Frontal cortex (tissue), 4 donors: ENCODE results near the gene PTTG1. TPM values are rescaled to one million over a fixed set of nuclear protein-coding genes. Genes with fewer than 3 reads are reported as not detected.
"Not testable (repeated sequence)": the region's sequence is repeated elsewhere in the genome, so short reads cannot be mapped to it uniquely, and the experiment has no call there.

Experiments used
- DNase-seq, 2 donors: peaks; one replicate each; pipeline ENCODE4 v3.0.0; 2012; ENCODE audit warnings: low spot score in 2 of 2
- FAIRE-seq: peaks from 2 replicates; lab custom pipeline; 2012; peaks lifted over from hg19 to GRCh38; lab: Jason Lieb, UNC
- total RNA-seq: library from RNA; depleted of rRNA; stranded (reverse); fragments of >200 nt; gene quantifications from one replicate; pipeline ENCODE4 v1.2.3, GENCODE V29; 2014
- donor health status: control.
- donor health status: control.
- donor health status: control.

PTTG1 gene
- total RNA-seq, 1 donor from 2014 or later, result 12.6 TPM

DNA sequence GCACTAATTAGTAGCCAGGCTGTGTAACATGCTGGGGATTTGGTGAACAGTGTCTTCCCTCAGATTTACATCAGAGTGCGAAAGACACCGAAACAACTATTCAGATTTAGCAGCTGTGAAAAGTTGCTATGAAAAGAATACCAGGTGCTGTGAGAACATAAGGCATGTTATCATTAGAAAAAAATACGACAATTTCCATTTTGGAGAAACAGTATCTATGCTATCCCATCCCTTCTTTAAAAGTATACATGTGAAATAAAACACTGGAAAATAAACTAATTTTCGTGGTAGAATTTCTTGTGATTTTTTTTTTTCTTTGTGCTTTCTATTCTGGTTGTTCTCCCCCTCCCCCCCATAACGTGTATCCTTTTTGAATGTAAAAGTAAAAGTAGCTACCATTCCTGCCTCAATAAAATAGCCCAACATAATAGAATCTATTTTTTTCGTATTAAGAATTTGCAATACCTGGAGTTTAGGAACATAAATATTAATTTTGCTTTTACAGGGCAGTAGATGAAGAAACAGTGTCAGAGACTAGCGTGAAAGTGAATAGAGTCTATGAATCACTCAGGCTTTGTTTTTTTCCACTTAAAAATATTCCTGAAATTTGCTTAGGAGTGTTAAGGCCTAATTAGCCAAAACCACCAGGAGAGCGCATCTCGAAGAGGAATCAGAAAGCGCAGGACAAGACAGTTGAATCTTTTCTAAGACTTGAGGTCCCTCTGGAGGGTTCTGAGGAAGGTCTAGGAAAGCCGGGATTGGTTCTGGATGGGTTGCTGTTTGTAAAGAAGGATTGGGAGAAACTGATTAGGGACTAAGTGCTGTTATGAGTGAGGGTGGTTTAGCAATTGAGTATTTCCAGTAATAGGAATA, 2.0 kb upstream of the PTTG1 start:
- DNase-seq (no peak), FAIRE-seq (no peak)

DNA sequence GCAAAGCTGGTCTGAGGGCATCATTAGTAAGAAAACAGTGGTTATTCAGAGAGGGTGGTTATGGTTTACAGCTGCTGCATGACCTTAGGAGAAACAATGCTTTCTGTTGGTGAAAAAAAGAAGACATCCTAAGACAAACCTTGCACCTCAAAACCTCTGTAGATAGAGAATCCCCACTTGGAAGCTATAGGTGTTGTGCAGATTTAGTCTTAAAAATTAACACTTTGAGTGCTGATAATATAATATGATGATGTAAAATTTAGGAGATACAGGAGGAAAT, 1.4 kb upstream of the PTTG1 start:
- DNase-seq (no peak), FAIRE-seq (no peak)

DNA sequence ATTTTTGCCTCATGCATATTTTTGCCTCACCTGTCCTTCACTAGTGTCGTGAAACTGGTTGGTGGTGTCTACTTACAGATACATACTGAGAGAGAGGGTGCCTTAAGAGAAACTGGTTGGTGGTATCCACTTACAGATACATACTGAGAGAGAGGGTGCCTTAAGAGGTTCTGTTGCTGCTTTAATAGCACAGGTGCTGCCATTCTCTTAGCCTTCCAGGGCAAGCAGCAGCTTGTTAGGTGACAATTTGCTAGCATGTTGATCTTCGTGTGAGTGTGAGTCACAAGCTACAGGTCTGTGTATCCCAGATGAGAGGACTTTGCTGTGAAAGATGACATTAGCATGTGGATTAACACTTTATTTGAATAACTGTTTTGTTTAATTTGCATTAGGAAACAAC, 1.4 kb downstream of the PTTG1 start:
- FAIRE-seq, result no peak
- DNase-seq, result no peak

DNA sequence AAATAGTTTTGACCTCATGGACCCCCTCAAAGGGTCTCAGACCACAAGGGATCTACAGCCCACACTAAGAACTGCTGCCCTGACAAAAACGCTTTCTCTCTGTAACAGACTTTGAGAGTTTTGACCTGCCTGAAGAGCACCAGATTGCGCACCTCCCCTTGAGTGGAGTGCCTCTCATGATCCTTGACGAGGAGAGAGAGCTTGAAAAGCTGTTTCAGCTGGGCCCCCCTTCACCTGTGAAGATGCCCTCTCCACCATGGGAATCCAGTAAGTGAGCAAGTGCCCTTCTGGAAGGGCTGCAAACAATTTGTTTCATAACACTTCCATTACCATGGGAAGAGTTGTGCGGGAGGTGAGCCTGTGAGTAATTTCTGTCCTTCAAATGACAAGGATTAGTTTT, 6.0 kb downstream of the PTTG1 start:
- FAIRE-seq, result no peak

DNA sequence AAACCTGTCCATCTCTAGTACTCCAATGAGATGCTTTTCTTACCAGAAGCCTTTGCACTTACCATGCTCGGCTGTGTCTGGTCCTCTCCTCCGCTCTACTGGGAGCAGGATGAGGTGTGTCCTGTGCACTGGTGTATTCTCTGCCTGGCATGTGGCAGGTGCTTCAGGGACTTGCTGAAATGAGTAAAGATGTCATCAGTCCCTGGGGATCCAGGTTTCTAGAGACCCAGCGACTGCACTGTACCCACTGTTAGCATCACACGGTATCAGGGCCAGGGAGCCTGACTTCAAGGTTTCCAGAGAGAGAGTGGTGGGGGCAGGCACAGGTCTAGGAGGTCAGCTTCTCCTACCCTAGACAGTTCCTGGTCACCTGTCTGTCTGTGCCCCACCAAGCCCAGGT, 10.5 kb downstream of the PTTG1 start:
- FAIRE-seq, result no peak

More for the DNA sequence above, 6.0 kb downstream of the PTTG1 start:
- DNase-seq, result no peak

DNA sequence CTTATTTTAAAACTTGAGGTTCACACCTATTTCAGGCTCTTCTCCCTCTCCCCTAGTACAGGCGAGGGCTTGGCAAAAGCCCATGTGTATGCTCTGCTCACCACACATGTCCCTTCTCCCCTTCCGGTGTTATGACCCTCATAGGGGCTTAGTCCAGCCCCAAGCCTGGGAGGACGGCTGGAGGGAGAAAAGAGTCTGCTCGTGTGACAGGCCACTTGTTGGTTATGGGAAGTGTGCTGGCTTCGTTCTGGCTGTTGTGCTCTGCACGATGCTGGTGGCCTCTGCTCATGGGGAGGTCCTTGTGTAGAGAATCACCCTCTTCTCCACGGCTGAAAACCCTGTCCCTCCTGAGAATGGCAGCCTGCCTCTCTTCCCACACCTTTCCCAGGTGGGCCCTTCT, 11.1 kb downstream of the PTTG1 start:
- no peak for FAIRE-seq

More for the DNA sequence above, 10.5 kb downstream of the PTTG1 start:
- no peak for DNase-seq

DNA sequence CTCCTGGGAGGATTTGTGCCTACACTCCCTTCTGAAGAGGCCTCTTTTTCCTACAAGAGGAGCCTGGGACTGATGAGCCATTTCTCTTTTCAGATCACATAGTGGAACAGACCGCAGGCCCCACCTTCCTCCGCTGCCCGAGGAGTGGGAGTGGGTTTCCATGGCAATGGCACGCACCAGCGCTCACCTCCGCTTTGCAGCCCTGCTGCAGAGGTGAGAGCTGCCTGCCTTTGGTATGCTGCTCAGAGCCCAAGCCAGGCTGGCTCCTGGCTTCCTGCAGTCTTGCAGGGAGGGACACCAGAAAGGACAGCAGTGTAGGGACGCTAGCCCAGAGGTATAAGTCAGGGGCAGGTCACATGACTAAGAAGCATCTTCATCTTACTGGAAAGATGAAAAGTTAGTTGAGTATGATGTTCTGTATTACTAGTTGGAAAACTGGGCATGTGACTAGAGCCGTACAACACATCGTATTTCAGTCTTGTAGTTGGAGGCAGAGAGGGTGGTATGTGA, 12.4 kb downstream of the PTTG1 start:
- DNase-seq, result no peak

More for the DNA sequence above, 11.1 kb downstream of the PTTG1 start:
- DNase-seq, result no peak

DNA sequence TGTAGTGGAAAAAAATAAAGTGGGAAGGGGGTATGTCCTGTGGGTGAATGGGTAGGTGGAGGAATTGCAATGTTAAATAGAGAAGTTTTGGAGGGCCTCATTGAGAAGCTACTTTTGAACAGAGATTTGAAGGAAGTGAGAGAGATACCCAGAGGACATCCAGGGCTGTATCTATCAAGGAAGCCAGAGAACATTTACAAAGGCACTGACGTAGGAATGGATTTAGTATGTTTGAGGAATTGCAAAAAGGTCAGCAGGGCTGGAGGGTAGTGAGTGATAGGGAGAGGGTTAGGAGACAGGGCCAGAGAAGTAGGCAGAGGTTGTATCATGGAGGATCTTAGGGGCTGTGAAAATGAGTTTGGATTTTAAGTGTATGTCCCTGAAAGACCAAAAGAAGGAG, 13.9 kb downstream of the PTTG1 start:
- FAIRE-seq (no peak), DNase-seq (no peak)

More for the DNA sequence above, 12.4 kb downstream of the PTTG1 start:
- FAIRE-seq, result no peak

DNA sequence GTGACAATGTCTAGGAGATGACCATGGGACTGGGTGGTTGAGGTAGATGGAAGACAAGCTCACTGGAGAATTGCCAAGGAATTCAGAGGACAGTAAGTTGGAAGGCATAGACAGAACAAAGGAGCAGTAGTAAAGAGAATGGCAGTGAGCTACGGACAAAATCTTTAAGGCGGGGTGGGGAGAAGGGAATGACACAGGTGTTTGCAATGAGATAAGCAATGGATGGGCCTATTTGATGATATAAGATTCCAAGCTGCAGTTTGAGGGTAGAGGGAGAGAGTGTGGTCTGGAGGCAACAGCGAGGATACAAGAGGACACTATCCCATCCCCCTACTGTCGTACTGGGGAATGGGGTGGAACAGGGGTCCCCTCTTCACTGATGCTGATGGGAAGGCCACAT, 14.4 kb downstream of the PTTG1 start:
- FAIRE-seq, result no peak
- no peak for DNase-seq

DNA sequence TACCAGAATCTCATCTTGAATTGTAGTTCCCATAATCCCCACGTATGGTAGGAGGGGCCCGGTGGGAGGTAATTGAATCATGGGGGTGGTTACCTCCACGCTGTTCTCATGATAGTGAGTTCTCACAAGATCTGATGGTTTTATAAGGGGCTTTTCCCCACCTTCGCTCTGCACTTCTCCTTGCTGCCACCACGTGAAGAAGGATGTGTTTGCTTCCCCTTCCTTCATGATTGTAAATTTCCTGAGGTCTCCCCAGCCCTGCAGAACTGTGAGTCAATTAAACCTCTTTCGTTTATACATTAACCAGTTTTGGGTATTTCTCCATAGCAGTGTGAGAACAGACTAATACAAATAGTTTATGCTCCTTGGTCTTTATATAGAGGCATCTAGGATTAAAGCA, 15.0 kb downstream of the PTTG1 start:
- not testable (repeated sequence) for FAIRE-seq, DNase-seq

DNA sequence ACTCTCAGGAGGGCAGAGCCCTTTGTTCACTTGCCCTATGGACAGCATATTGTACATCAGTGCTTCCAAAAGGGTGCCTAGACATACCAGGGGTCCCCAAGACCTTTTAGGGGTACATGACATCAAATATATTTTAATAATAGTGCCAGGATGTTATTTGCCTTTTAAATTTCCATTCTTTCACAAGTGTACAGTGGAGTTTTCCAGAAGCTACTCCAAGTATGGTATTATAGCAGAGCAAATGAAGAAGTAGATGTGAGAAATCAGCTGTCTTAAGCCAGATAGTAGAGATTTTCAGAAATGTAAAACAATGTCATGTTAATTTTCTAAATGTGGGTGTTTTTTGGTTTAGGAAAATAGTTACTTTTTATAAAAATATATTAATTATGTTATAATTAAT, 15.6 kb downstream of the PTTG1 start:
- FAIRE-seq, result no peak
- DNase-seq, result no peak

DNA sequence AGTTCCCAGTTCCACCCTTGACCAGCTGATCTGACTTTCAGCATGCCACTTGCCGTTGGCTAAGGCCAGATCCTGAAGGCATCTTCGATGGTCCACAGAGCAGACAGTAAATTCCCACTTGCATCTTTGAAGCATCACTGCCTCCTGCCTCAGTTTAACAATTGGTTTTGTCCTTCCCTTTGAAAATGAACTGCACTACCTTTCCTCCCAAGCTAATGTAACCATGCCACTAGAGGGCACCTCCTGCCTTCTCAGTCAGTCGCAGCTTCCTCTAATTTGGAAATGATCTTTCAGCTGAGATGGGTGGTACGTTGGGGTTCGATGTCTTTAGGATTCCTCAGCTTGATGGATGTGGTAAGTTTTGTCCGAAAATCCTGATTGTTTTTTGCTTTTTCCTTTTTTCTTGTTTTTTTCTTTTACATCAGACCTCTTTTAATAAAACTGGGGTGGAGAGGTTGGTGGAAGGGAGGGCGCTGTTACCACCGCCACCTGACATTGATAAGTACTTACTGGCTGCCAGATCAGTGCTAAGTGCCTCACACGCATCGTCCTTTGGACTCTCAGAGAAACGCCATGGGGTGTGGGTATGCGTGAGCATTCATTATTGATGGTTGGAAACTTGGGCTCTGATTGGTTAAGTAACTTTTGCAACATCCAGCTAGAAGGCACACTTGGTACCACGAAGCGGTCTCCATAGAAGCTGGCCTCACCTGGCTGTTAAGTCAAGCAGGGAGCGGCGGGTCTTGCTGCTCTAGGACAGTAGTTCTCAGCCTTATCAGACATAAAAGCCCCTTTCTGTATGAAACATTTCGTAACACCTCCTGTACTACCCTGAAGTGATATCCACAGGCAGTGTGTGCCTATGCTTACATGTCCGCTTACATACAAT, 16.9 kb downstream of the PTTG1 start:
- no peak for FAIRE-seq

DNA sequence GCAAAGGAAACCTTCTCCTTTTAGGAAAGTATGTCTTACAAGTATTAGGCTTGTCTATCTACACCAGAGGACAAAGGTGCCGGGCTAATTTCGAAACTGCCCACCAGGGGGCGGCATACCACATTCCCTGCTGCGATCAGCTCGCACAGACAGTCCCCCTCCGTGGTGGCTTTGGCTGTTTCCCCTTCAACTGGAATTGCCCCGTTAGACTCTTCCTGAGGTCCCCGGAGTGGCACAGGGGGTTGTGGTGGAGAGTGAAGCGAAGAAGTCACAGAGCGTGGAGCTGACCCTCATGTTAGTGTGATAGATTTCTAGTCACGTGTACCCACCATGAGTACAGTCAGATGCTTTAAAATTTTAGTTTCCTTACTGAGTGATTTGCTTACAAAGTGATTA, 17.5 kb downstream of the PTTG1 start:
- DNase-seq (peak; percentile 52 to 69), FAIRE-seq (no peak)

More for the DNA sequence above, 16.9 kb downstream of the PTTG1 start:
- peak; percentile 24 to 51 for DNase-seq

DNA sequence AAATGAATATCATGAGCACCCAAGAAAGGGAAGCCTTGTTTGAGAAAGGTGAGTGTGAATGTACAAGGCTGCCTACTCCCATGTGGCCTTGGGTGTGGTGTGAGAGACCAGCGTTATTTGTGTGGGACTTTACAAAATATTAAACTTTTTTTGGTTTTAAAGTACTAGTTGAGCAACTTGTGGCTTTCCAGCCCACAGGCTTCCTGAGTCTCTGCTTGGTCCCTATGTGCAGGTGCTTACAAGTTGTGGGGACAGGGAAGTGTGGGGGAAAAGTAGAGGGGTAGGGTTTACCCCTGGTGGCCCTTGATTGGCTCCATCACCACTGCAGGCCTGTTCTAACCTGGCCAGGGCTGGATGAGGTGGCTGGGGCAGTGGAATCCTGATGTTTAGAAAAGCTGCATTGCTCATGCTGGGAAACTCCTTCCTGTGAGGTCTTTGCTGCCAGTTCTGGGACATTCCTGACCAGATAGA, 19.7 kb downstream of the PTTG1 start:
- FAIRE-seq (no peak), DNase-seq (no peak)

DNA sequence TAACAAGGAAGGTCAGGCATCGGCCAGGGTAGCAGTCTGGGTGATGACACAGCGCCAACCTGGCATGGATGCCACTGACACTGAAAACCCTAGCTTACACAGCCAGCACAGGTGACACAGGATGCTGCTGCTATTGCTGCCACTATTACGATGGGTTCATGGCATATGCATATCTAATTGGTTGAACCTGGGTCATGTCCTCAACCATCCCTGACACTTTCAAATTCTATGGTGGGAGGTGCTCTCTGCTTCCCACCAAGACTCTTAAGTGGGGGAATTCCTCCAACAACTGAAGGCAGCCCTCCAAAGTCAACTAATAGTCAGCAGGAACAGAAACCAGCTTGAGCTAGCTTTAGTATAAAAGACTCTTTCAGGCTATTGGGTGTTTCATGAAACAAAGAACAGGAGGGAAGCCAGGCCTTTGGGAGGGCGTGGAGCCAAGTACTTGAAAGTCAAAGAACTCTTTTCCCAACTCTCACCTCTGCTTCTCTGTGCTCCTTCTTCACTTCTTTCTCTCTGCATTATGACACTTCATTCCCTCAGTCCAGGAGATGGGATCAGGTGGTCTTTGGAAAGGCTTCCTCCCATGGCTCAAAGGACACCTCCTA, 21.3 kb downstream of the PTTG1 start:
- DNase-seq (no peak), FAIRE-seq (no peak)

DNA sequence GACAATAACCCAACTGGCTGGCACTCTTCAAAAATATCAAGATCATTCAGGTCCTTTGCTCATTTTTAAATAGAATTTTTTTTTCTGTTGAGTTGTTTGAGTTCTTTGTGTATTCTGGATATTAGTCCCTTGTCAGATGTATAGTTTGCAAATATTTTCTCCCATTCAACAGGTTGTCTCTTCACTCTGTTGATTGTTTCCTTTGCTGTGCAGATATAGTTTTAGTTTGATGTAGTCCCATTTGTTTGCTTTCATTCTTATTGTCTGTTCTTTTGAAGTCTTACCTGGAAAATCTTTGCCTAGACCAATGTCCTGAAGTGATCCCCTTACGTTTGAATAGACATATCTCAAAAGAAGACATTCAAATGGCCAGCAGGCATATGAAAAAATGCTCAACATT, 22.8 kb downstream of the PTTG1 start:
- DNase-seq, result no peak
- no peak for FAIRE-seq

DNA sequence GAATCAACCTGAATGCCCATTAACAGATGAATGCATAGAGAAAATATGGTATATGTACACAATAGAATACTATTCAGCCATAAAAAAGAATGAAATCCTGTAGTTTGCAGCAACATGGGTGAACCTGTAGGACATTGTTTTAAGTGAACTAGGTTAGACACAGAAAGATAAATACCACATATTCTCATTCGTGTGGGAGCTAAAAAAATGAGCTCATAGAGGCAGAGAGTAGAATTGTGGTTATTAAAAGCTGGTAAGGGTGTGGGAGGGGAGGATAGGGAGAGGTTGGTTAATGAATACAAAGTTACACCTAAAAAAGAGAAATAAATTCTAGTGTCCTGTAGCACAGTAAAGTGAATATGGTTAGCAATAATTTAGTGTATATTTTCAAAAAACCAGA, 23.5 kb downstream of the PTTG1 start:
- no peak for DNase-seq
- no peak for FAIRE-seq

DNA sequence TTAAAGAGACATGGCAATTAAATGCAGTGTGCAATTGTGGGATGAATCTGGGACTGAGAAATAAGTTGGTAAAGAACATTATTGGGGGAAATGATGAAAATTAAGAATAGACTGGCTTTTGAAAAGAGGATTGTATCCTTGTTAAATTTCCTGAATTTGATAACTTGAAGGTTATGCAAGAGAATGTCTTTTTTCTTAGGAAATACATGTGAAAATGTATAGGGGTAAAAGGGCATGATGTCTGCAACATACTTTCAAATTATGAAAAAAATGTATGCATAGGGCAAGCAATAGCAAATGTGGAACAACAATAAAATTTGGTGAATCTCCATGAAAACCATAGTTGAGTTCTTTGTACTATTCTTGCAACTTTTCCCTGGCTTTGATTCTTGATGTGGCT, 24.1 kb downstream of the PTTG1 start:
- FAIRE-seq (no peak), DNase-seq (no peak)

DNA sequence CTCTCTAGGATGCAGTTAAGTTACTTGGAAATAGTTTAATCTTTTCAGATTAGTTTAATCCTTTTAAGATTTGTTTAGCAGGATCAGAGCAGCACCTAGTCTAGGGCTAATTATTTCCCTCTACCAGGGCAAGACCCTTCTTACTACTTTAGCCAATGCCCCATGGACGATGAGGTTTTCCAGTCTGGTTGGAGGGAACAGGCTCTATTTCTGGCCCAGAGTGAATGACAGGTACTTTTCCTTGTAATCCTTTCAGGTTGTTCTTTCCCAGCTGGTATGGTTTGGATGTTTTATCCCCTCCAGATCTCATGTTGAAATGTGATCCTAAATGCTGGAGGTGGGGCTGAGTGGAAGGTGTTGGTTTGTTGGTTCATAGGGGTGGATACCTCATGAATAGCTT, 27.2 kb downstream of the PTTG1 start:
- DNase-seq, result no peak
- FAIRE-seq, result no peak

DNA sequence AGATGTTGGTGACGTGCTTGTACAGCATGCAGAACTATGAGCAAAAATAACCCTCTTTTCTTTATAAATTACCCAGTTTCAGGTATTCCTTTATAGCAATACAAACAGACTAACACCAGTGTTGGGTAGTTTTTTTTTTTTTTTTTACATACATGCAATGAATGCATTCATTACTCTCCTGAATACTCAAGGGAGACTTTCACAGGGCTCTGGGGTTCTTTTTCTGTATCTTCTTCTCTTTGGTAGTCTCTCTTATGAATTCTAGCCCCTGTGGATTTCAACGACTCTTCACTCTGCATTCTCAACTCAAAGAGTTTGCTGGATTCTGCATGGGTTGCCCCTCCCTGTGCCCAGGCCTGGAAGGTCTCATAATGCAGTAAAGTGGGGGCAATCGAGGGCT, 27.8 kb downstream of the PTTG1 start:
- FAIRE-seq, result no peak
- no peak for DNase-seq
